ENCODE results near the gene PCDHA6. TPM values are rescaled to one million over a fixed set of nuclear protein-coding genes. Genes with fewer than 3 reads are reported as not detected.
A peak's percentile ranks its signal among the peaks of the same experiment; 100 is the strongest.
"Not testable (repeated sequence)": the region's sequence is repeated elsewhere in the genome, so short reads cannot be mapped to it uniquely, and the experiment has no call there.

The PCDHA6 gene
- total and polyA plus RNA-seq, 2 of the 8 experiments (the other 6 are each of a cell fraction or from before 2014, with no cell fraction given), result 0.71 to 7.1 TPM

DNA sequence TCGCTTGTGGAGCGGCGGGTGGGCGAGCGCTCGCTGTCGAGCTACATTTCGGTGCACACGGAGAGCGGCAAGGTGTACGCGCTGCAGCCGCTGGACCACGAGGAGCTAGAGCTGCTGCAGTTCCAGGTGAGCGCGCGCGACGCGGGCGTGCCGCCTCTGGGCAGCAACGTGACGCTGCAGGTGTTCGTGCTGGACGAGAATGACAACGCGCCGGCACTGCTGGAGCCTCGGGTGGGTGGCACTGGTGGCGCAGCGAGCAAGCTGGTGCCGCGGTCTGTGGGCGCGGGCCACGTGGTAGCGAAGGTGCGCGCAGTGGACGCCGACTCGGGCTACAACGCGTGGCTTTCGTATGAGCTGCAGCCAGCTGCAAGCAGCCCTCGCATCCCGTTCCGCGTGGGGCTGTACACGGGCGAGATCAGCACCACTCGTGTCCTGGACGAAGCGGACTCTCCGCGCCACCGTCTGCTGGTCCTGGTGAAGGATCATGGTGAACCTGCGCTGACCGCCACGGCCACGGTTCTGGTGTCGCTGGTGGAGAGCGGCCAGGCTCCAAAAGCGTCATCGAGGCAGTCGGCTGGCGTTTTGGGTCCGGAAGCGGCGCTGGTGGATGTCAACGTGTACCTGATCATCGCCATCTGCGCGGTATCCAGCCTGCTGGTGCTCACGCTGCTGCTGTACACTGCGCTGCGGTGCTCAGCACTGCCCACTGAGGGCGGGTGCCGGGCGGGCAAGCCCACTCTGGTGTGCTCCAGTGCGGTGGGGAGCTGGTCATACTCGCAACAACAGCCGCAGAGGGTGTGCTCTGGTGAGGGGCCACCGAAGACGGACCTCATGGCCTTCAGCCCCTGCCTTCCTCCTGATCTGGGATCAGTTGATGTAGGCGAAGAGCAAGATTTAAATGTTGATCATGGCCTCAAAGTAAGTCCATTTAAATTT, 15.3 kb downstream of the PCDHA6 start (continued):
- TF ChIP-seq USF2 (IDR thresholded peaks at IDR 0.05; ENCODE audit: low read length), result no peak

- H2BK20ac ChIP-seq (ENCODE audit: low read length); H3K4ac ChIP-seq (replicated peaks; ENCODE audit: insufficient read length, low read depth, low read length); H2BK5ac ChIP-seq (ENCODE audit: low read depth, low read length); H3K23me2 ChIP-seq (ENCODE audit: low read depth, low read length); H3K79me2 ChIP-seq (ENCODE audit: control insufficient read depth in 1 of 2, insufficient read depth in 2 of 2, low read length in 2 of 2); H4K20me1 ChIP-seq (replicated peaks in 1 of 2; ENCODE audit: control insufficient read depth in 1 of 2, insufficient read depth in 2 of 2, low read length in 2 of 2); H3K27ac ChIP-seq (ENCODE audit: low read depth, low read length); H3K18ac ChIP-seq (ENCODE audit: extremely low read depth, low read length); DNase-seq (ENCODE audit: low read depth in 1 of 2, low spot score in 2 of 2); H2BK12ac ChIP-seq (ENCODE audit: low read depth, low read length); H3K4me1 ChIP-seq (replicated peaks in 1 of 4; ENCODE audit: control insufficient read depth in 3 of 4, insufficient read depth in 4 of 4, low read length in 3 of 4); H3K27me3 ChIP-seq (replicated peaks in 1 of 4; ENCODE audit: control insufficient read depth in 3 of 4, extremely low read depth in 1 of 4, insufficient read depth in 3 of 4, low read length in 3 of 4); H2BK15ac ChIP-seq (ENCODE audit: low read length); H3K9me3 ChIP-seq (ENCODE audit: insufficient read depth in 2 of 2, low read depth in 1 of 2, low read length in 1 of 2); H3K14ac ChIP-seq (ENCODE audit: insufficient read length); H2BK120ac ChIP-seq (replicated peaks; ENCODE audit: low read depth, low read length); H3K9ac ChIP-seq (replicated peaks in 1 of 4; ENCODE audit: extremely low read depth in 1 of 4, low read depth in 3 of 4, low read length in 3 of 4); H3K56ac ChIP-seq (replicated peaks; ENCODE audit: insufficient read length, low read depth, low read length); POLR2A ChIA-PET (ENCODE audit: partially characterized antibody); H4K91ac ChIP-seq (replicated peaks; ENCODE audit: insufficient read length, low read length); H4K5ac ChIP-seq (ENCODE audit: insufficient read length, low read depth, low read length); H3K23ac ChIP-seq (ENCODE audit: insufficient read length); H2AFZ ChIP-seq (ENCODE audit: low read length); H3K79me1 ChIP-seq (ENCODE audit: low read depth, low read length); H2AK5ac ChIP-seq (ENCODE audit: low read depth, low read length): not testable (repeated sequence)
- 89% methylated on average over 21 of the region's 48 CpGs; no CpG with 5 or more reads in 1 of the 2 experiments for WGBS, 2 experiments (ENCODE audit: extremely low coverage in 1 of 2, insufficient coverage in 1 of 2, insufficient read length in 1 of 2, insufficient replicate concordance in 2 of 2, low coverage in 1 of 2, low lambda C conversion rate in 2 of 2, missing lambda C conversion rate in 1 of 2)
- H3K4me2 ChIP-seq (ENCODE audit: insufficient read depth in 1 of 2, low read depth in 2 of 2, low read length in 2 of 2), result peak within 1 kb of the TSS in 1 of 2 experiments; percentile 41; a peak in 2 of 4 replicates
- peak within 1 kb of the TSS; percentile 92 for H4K8ac ChIP-seq (ENCODE audit: extremely low read depth, insufficient read depth, low read length)
- peak; percentile 86 for FAIRE-seq
- CTCF ChIA-PET (ENCODE audit: partially characterized antibody), result interaction anchor here (0.6 to 1.5 kb wide), 4 partner anchors 7 to 193 kb away, joined by 3 to 7 read pairs (median 4); partner anchors contain the start of genes PCDHA10 and PCDHA7
- peaks cover 0 to 10% (median 0%) of the 10 kb centered on the region in 4 experiments; a peak in 1 of 8 replicates for H3K36me3 ChIP-seq (ENCODE audit: control insufficient read depth in 2 of 4, insufficient read depth in 4 of 4, low read length in 3 of 4)
- H3K4me3 ChIP-seq (ENCODE audit: extremely low read depth in 1 of 4, insufficient read depth in 2 of 4, low read depth in 3 of 4, low read length in 4 of 4), result peak within 1 kb of the TSS in 2 of 4 experiments; percentile 26 to 41; a peak in 2 of 8 replicates
These were observed 20.7 kb downstream of the PCDHA6 start, which contains the start of gene PCDHA9 for GRCh38 chr5:140848139-140849102. Gene PCDHA9, plus strand, starts transcription at chr5:140848382. Its CDS starts 114 bp downstream, at chr5:140848496.
